Measurements from ENCODE around the gene ROGDI. TPM values are rescaled to one million over a fixed set of nuclear protein-coding genes. Genes with fewer than 3 reads are reported as not detected.

Gene ROGDI
- total RNA-seq, 4 donors from 2014 or later, result 9.8 to 16.1 (median 12.2) TPM

DNA sequence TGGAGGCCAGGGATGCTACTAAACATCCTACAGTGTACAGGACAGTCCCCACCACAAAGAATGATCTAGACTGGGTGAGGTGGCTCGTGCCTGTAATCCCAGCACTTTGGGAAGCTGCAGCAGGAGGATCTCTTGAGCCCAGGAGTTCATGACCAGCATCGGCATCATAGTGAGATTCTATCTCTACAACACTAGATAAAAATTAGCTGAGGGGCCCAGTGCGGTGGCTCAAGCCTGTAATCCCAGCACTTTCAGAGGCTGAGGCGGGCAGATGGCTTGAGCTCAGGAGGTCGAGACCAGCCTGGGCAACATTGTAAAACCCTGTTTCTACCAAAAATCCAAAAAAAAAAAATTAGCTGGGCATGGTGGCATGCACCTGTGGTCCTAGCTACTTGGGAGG lies 30.1 kb downstream of the ROGDI start:
- WGBS, result 86% methylated on average over 4 of the region's 5 CpGs

DNA sequence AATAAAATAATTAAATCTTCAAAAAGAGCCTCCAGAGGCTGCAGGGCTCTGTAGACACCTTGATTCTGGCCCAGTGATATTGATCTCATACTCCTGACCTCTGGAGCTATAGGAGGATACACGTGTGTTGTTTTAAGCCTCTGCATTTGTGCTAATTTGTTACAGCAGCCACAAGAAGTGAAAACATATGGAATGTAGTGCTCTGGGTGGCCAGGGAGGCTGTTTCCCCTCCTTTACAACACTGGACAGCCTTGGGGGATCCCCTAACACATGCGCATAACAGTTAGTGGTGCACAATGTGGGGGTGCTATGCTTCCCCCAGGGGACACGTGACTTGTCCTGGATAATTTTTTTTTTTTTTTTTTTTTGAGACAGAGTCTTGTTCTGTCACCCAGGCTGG lies 30.8 kb downstream of the ROGDI start:
- TF ChIP-seq EP300 (IDR thresholded peaks at IDR 0.05) (no peak), POLR2A (IDR thresholded peaks at IDR 0.05) (no peak), POLR2AphosphoS5 (IDR thresholded peaks at IDR 0.05) (no peak)
- TF ChIP-seq, protein P1, sequence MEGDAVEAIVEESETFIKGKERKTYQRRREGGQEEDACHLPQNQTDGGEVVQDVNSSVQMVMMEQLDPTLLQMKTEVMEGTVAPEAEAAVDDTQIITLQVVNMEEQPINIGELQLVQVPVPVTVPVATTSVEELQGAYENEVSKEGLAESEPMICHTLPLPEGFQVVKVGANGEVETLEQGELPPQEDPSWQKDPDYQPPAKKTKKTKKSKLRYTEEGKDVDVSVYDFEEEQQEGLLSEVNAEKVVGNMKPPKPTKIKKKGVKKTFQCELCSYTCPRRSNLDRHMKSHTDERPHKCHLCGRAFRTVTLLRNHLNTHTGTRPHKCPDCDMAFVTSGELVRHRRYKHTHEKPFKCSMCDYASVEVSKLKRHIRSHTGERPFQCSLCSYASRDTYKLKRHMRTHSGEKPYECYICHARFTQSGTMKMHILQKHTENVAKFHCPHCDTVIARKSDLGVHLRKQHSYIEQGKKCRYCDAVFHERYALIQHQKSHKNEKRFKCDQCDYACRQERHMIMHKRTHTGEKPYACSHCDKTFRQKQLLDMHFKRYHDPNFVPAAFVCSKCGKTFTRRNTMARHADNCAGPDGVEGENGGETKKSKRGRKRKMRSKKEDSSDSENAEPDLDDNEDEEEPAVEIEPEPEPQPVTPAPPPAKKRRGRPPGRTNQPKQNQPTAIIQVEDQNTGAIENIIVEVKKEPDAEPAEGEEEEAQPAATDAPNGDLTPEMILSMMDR (IDR thresholded peaks at IDR 0.05), result no peak
- H3K4me3 ChIP-seq, result no peak overlapping the region
- H3K27me3 ChIP-seq, result no peaks in the 10 kb centered on the region
- WGBS, result 49% methylated on average over 3 of the region's 3 CpGs
- H3K27ac ChIP-seq, result no peak overlapping the region
- H3K36me3 ChIP-seq, result no peaks in the 10 kb centered on the region
- H3K4me1 ChIP-seq, result peaks cover 17% of the 10 kb centered on the region
- H3K9me3 ChIP-seq, result no peaks in the 10 kb centered on the region
- no peak for DNase-seq (ENCODE audit: low spot score in 2 of 2)

More for the DNA sequence above, 30.1 kb downstream of the ROGDI start:
- TF ChIP-seq, protein P1 (IDR thresholded peaks at IDR 0.05), result no peak
- TF ChIP-seq EP300 (IDR thresholded peaks at IDR 0.05), result no peak
- no peak for TF ChIP-seq POLR2A (IDR thresholded peaks at IDR 0.05)
- TF ChIP-seq POLR2AphosphoS5 (IDR thresholded peaks at IDR 0.05), result no peak
- no peak overlapping the region for H3K4me3 ChIP-seq
- H3K9me3 ChIP-seq, result no peaks in the 10 kb centered on the region
- H3K4me1 ChIP-seq, result peaks cover 15% of the 10 kb centered on the region
- DNase-seq (ENCODE audit: low spot score in 2 of 2), result no peak
- H3K27ac ChIP-seq, result no peak overlapping the region
- no peaks in the 10 kb centered on the region for H3K36me3 ChIP-seq
- H3K27me3 ChIP-seq, result no peaks in the 10 kb centered on the region

DNA sequence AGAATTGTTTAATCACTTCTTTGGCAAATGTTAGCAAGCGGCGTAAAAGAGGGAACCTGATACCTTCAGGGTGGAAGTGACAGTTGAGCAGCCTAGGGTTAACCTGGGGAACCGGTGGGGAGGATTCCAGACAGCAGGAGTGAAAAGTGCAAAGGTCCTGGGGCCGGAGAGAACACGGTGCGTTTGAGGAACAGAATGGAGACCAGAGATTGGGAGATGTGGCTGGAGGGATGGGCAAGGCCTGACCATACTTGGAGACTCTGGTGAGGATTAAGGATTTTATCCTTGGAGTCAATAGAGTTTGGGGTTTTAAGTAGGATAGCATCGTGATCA lies 33.2 kb downstream of the ROGDI start:
- Histone ChIP-seq H3K9me3 (no peaks in the 10 kb centered on the region), H3K4me1 (peaks cover 35% of the 10 kb centered on the region), H3K27me3 (no peaks in the 10 kb centered on the region), H3K4me3 (no peak overlapping the region), H3K36me3 (peaks cover 4% of the 10 kb centered on the region), H3K27ac (no peak overlapping the region)
- TF ChIP-seq, protein P1 (IDR thresholded peaks at IDR 0.05), result no peak
- TF ChIP-seq POLR2AphosphoS5 (IDR thresholded peaks at IDR 0.05) (no peak), EP300 (IDR thresholded peaks at IDR 0.05) (no peak), POLR2A (IDR thresholded peaks at IDR 0.05) (no peak)
- DNase-seq (ENCODE audit: low spot score in 2 of 2), result no peak
- 53% methylated on average over 7 of the region's 7 CpGs for WGBS

DNA sequence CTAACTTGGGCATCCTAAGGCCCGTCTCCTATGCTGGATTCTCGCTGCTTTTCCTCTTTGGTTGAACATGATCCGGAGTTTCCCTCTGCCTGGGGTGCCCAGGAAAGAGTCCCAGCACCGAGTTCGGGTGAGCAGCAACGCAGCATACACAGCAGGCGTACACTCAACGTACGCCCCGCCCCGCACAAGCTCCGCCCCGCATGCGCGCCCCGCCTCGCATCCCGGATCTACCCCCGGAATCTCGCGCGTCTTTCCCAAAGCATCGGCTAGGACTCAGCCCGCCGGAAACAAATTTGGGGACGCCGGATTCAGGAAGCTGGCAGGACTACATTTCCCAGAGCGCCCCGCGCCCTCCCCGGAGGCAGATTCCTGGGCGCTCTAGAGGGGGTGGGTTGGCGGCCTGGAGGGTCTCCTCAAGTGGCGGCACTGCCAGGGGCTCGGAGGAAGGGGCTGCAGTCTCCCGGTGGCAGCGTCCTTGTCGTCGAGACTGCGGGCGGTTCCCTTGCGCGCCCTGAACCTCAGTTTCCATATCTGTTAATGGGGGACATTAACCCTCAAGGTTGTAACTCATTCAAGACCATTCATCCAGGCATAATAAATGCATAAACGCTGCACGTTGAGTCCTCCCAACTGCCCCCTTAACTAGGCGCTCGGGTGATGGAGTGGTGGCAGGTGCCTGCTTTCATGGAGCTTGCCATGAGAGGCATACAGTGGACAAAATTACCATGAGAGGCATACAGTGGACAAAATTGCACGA lies 33.7 kb downstream of the ROGDI start:
- H3K36me3 ChIP-seq, result peaks cover 8% of the 10 kb centered on the region
- peak; percentile 98 to 99 for DNase-seq (ENCODE audit: low spot score in 2 of 2)
- no peaks in the 10 kb centered on the region for H3K9me3 ChIP-seq
- peak overlapping the region; percentile 92 for H3K4me3 ChIP-seq
- TF ChIP-seq POLR2AphosphoS5 (IDR thresholded peaks at IDR 0.05) (peak in 1 of 3 donors; percentile 38), EP300 (IDR thresholded peaks at IDR 0.05) (no peak), POLR2A (IDR thresholded peaks at IDR 0.05) (peak; percentile 36 to 48)
- TF ChIP-seq, protein P1 (IDR thresholded peaks at IDR 0.05), result no peak
- H3K27ac ChIP-seq, result peak overlapping the region; percentile 89
- no peaks in the 10 kb centered on the region for H3K27me3 ChIP-seq
- peaks cover 35% of the 10 kb centered on the region for H3K4me1 ChIP-seq
- WGBS, result 15% methylated on average over 10 of the region's 48 CpGs

DNA sequence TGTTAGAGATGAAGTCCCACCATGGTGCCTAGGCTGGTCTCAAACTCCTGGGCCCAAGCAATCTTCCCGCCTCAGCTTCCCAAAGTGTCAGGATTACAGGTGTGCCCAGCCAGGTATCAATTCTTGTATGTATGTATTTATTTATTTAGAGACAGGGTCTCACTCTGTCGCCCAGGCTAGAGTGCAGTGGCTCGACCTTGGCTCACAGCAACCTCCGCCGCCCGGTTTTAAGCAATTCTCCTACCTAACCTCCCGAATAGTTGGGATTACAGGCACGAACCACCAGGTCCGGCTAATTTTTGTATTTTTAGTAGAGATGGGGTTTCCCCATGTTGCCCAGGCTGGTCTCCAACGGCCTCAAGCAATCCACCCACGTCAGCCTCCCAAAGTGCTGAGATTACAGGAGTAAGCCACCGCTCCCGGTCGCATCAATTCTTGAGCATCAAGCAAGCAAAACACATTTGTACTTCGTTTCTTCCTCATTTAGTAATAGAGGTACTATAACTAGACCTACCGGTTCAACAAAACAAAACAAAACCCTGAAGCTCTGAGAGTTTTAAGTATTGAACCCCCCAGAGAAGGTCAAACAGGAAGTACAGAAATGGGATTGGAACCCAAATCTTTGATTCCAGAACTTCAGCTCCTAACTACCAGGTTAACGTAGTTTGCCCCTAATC lies 34.4 kb downstream of the ROGDI start:
- WGBS, result 38% methylated on average over 17 of the region's 17 CpGs

More for the DNA sequence above, 34.4 kb downstream of the ROGDI start:
- DNase-seq (ENCODE audit: low spot score in 2 of 2), result no peak
- Histone ChIP-seq H3K36me3 (peaks cover 15% of the 10 kb centered on the region), H3K4me3 (peak overlapping the region; percentile 92), H3K9me3 (no peaks in the 10 kb centered on the region), H3K27me3 (no peaks in the 10 kb centered on the region), H3K4me1 (peaks cover 35% of the 10 kb centered on the region), H3K27ac (peak overlapping the region; percentile 89)
- no peak for TF ChIP-seq POLR2AphosphoS5 (IDR thresholded peaks at IDR 0.05)
- no peak for TF ChIP-seq EP300 (IDR thresholded peaks at IDR 0.05)
- TF ChIP-seq POLR2A (IDR thresholded peaks at IDR 0.05), result no peak
- TF ChIP-seq, protein P1 (IDR thresholded peaks at IDR 0.05), result no peak

All from suprapubic skin (tissue), 4 donors.